ENCODE measurements around the gene MYO1H. TPM values are rescaled to one million over a fixed set of nuclear protein-coding genes. Genes with fewer than 3 reads are reported as not detected.
A peak's percentile ranks its signal among the peaks of the same experiment; 100 is the strongest.

MYO1H gene
- total RNA-seq, 1 donor: not detected

DNA sequence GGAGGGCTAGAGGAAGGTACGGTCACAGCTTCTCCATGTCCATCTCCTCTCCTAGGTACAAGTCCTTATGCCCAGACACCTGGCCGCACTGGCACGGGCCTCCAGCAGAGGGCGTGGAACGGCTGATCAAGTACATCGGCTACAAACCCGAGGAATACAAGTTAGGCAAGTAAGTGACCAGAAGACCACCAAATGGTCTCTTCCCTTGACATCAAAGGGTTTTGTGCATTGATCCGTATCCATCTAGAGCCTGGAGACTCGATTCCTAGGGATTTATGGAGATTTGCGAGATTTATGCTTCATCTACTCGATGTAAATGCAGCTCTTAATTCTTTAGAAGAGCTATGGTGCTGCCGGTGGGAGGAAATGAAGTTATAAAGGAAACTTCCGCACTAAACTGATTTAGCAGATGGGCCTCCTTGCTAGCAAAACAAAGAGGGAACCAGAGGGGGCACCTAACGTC lies 85.2 kb downstream of the MYO1H start:
- no peak for DNase-seq (ENCODE audit: insufficient read length, low spot score, missing footprints)
- TF ChIP-seq, protein P1, sequence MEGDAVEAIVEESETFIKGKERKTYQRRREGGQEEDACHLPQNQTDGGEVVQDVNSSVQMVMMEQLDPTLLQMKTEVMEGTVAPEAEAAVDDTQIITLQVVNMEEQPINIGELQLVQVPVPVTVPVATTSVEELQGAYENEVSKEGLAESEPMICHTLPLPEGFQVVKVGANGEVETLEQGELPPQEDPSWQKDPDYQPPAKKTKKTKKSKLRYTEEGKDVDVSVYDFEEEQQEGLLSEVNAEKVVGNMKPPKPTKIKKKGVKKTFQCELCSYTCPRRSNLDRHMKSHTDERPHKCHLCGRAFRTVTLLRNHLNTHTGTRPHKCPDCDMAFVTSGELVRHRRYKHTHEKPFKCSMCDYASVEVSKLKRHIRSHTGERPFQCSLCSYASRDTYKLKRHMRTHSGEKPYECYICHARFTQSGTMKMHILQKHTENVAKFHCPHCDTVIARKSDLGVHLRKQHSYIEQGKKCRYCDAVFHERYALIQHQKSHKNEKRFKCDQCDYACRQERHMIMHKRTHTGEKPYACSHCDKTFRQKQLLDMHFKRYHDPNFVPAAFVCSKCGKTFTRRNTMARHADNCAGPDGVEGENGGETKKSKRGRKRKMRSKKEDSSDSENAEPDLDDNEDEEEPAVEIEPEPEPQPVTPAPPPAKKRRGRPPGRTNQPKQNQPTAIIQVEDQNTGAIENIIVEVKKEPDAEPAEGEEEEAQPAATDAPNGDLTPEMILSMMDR (IDR thresholded peaks at IDR 0.05; ENCODE audit: extremely low read depth, low read depth, low read length): peak; percentile 89
- no peaks in the 10 kb centered on the region for H3K9me3 ChIP-seq (ENCODE audit: low read depth, low read length)
- H3K27ac ChIP-seq (ENCODE audit: low read depth, low read length): no peak overlapping the region
- H2AFZ ChIP-seq (ENCODE audit: low read length): peak overlapping the region; percentile 76
- no peaks in the 10 kb centered on the region for H4K20me1 ChIP-seq (ENCODE audit: insufficient read depth, low read length)
- H3K79me2 ChIP-seq (ENCODE audit: insufficient read depth, low read length): no peaks in the 10 kb centered on the region
- no peaks in the 10 kb centered on the region for H3K27me3 ChIP-seq (ENCODE audit: insufficient read depth, low read length)
- H3K4me1 ChIP-seq (ENCODE audit: insufficient read depth, low read length): peaks cover 10% of the 10 kb centered on the region
- H3K4me2 ChIP-seq (ENCODE audit: insufficient read depth, low read length): no peak overlapping the region
- H3K4me3 ChIP-seq (ENCODE audit: insufficient read depth, low read length): no peak overlapping the region
- H3K36me3 ChIP-seq (ENCODE audit: insufficient read depth, low read length): no peaks in the 10 kb centered on the region

DNA sequence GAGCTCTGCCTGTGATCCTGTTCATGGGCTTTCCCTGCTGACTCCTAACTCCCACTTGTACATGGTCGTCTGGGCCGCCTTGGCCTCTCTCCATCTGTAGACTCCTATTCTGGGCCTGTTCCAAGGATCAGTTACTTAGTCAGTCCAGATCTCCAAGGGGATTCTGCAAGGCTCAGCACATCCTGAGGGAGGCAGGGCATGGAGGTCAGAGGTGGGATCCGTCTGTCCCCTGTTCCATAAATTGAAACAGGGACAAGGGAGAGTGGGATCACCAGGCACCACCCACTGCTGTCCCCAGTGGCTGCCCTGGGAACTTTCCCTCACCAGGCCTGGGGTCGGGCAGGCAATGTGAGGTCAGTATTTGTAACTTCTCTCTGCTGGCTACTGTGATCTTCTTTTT lies 85.9 kb downstream of the MYO1H start:
- no peak overlapping the region for H3K27ac ChIP-seq (ENCODE audit: low read depth, low read length)
- H3K9me3 ChIP-seq (ENCODE audit: low read depth, low read length): no peaks in the 10 kb centered on the region
- H3K4me2 ChIP-seq (ENCODE audit: insufficient read depth, low read length): no peak overlapping the region
- no peak overlapping the region for H3K4me3 ChIP-seq (ENCODE audit: insufficient read depth, low read length)
- H3K27me3 ChIP-seq (ENCODE audit: insufficient read depth, low read length): no peaks in the 10 kb centered on the region
- H3K4me1 ChIP-seq (ENCODE audit: insufficient read depth, low read length): peaks cover 13% of the 10 kb centered on the region
- DNase-seq (ENCODE audit: insufficient read length, low spot score, missing footprints): no peak
- no peak overlapping the region for H2AFZ ChIP-seq (ENCODE audit: low read length)
- no peaks in the 10 kb centered on the region for H3K79me2 ChIP-seq (ENCODE audit: insufficient read depth, low read length)
- no peaks in the 10 kb centered on the region for H4K20me1 ChIP-seq (ENCODE audit: insufficient read depth, low read length)
- H3K36me3 ChIP-seq (ENCODE audit: insufficient read depth, low read length): no peaks in the 10 kb centered on the region
- TF ChIP-seq, protein P1 (IDR thresholded peaks at IDR 0.05; ENCODE audit: extremely low read depth, low read depth, low read length): peak; percentile 43

- TF ChIP-seq, protein P1 (IDR thresholded peaks at IDR 0.05; ENCODE audit: extremely low read depth, low read depth, low read length): no peak
- no peaks in the 10 kb centered on the region for H3K79me2 ChIP-seq (ENCODE audit: insufficient read depth, low read length)
- no peaks in the 10 kb centered on the region for H3K9me3 ChIP-seq (ENCODE audit: low read depth, low read length)
- no peaks in the 10 kb centered on the region for H4K20me1 ChIP-seq (ENCODE audit: insufficient read depth, low read length)
- no peak overlapping the region for H3K4me3 ChIP-seq (ENCODE audit: insufficient read depth, low read length)
- H3K4me1 ChIP-seq (ENCODE audit: insufficient read depth, low read length): peaks cover 21% of the 10 kb centered on the region
- no peaks in the 10 kb centered on the region for H3K27me3 ChIP-seq (ENCODE audit: insufficient read depth, low read length)
- H3K36me3 ChIP-seq (ENCODE audit: insufficient read depth, low read length): no peaks in the 10 kb centered on the region
- H3K27ac ChIP-seq (ENCODE audit: low read depth, low read length): no peak overlapping the region
- DNase-seq (ENCODE audit: insufficient read length, low spot score, missing footprints): no peak
- no peak overlapping the region for H2AFZ ChIP-seq (ENCODE audit: low read length)
- H3K4me2 ChIP-seq (ENCODE audit: insufficient read depth, low read length): no peak overlapping the region
These were observed 86.9 kb downstream of the MYO1H start for GRCh38 chr12:109434582-109434981.

GRCh38 chr12:109435428-109436187 lies 87.9 kb downstream of the MYO1H start:
- Histone ChIP-seq H3K4me1 (ENCODE audit: insufficient read depth, low read length) (peaks cover 31% of the 10 kb centered on the region), H3K36me3 (ENCODE audit: insufficient read depth, low read length) (no peaks in the 10 kb centered on the region), H3K27ac (ENCODE audit: low read depth, low read length) (no peak overlapping the region), H4K20me1 (ENCODE audit: insufficient read depth, low read length) (no peaks in the 10 kb centered on the region), H2AFZ (ENCODE audit: low read length) (no peak overlapping the region), H3K4me2 (ENCODE audit: insufficient read depth, low read length) (no peak overlapping the region), H3K27me3 (ENCODE audit: insufficient read depth, low read length) (no peaks in the 10 kb centered on the region), H3K79me2 (ENCODE audit: insufficient read depth, low read length) (no peaks in the 10 kb centered on the region), H3K9me3 (ENCODE audit: low read depth, low read length) (no peaks in the 10 kb centered on the region), H3K4me3 (ENCODE audit: insufficient read depth, low read length) (no peak overlapping the region)
- DNase-seq (ENCODE audit: insufficient read length, low spot score, missing footprints): no peak
- TF ChIP-seq, protein P1 (IDR thresholded peaks at IDR 0.05; ENCODE audit: extremely low read depth, low read depth, low read length): no peak
